Right renal cortex interstitium (tissue), 3 donors: ENCODE measurements around the gene BOLA2B. TPM values are rescaled to one million over a fixed set of nuclear protein-coding genes. Genes with fewer than 3 reads are reported as not detected.
"Not testable (repeated sequence)": the region's sequence is repeated elsewhere in the genome, so short reads cannot be mapped to it uniquely, and the experiment has no call there.

ENCODE experiments used
- DNase-seq, 3 donors: peaks; one replicate each; pipeline ENCODE4 v3.0.0-alpha.2; 2013; ENCODE audit warnings: low read depth in 3 of 3, low spot score in 2 of 3
- polyA plus RNA-seq, 3 donors: library from polyadenylated mRNA; unstranded; fragments of 120-200 nt; gene quantifications; one replicate each; pipeline ENCODE4 v1.2.1, GENCODE V29; 2013; ENCODE audit not compliant: insufficient read length in 3 of 3

BOLA2B gene
- 10 to 100 TPM; 24.1 to 27.7 (median 26.4) TPM for polyA plus RNA-seq

GRCh38 chr16:30193615-30194014, at the start of gene BOLA2B, which contains the start of gene SLX1A:
TSS of gene BOLA2B (minus strand) at chr16:30193666. CDS start at chr16:30193595, 71 bp downstream.
TSS of gene SLX1A (plus strand) at chr16:30193875. CDS start at chr16:30194085, 210 bp downstream.
- DNase-seq: not testable (repeated sequence)

GRCh38 chr16:30217082-30217481, 23.6 kb upstream of the BOLA2B start:
- not testable (repeated sequence) for DNase-seq

DNA sequence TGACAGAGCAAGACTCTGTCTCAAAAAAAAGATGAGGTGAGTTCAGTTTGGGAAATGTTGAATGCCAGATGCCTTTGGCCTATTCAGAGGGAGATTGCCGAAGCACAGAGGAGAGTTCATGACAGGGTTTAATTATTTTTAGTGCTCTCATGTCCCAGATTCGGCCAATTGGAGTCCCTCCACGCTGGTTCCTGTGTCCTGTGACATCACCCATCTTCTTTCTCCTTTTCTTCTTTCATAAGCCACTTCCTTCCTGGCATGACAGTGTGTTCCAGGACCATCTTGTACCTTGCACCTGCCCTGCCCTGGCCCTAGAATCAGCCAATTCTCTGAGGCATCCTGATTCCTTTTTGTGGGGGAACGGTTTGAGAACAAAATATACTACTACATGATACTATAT, 17.9 kb upstream of the BOLA2B start:
- not testable (repeated sequence) for DNase-seq

DNA sequence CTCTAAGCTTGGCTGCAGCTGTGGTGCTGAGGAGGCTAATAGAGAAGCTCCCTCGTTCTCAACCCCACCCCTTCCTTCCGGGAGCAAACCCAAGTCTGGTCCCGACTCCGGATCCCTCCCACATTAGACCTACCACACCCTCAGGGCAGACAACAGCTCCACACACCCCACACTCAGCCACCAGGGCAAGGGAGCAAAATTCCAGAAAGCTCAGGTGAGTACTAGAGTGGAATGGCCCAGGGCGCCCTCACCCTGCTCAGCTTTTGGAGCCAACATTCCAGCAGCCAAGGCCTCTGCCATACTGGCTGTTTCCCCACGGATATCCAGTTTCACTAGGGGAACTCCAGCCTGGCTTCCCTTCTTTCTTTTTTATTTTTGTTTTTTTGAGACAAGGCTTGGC, 15.6 kb upstream of the BOLA2B start:
- DNase-seq: not testable (repeated sequence)

DNA sequence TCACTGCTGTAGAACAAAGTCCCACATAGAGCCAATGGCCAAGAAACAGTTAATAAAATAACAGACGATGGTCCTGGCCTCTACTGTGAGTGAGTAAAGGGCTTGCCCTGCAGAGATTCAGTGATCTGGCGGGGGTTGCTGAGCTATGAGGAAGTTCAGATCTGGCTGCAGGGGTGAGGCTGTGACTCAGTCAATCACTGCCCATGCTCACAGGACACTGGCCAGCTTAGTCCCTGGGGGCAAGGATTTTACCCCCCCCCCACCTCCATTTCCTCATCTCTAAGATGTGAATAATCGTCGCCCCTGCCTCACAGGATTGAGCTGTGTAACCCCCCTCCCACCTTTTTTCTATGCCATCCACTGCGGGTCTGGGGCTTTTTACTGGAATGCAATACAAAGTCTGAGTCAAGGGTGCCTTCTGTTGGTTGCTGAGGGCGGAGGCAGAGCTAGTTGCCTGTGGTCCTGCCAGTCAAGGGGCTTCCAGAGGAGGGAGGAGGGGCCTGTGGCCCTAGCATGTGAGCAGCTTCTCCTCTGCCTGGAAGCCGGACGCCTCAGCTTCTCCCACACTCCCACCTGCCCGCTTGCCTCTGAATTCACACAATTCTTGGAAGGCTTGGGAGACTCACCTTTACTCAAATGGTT, 13.7 kb upstream of the BOLA2B start:
- DNase-seq: not testable (repeated sequence)

- not testable (repeated sequence) for DNase-seq
Measured at GRCh38 chr16:30206252-30206651, 12.8 kb upstream of the BOLA2B start.

DNA sequence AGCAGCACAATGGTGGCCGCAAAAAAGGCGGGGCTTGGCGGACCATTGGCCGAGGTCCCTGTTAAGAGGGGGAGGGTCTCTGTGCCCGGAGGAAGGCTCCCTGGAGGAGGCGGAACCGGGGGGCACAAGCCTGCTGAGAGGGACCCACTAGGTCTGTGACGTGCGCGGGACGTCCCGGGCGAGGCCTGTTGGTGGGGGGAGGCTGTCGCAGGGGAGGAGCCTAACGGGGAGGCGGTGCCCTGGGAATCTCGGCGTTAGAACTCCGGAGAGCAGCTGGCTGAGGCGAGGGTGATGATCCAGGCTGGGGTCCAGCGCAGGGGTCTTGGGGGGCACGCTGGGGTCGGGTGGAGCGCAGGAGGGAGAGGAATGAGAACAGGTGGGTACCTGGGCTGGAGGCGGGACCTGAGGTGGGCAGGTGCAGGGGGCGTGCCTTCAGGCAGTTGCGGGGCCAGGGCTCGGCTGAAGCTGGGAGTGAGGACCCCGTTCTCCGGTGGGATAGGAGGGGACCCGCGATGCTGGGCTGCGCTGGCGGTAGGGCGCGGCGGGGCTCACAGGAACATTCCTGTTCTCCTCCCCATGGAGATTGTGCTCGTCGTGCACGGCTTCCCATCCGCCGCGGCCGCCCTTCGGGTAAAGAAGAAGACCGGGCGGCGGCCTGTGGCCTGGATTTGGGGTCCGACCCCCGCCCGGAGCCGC, 12.2 kb upstream of the BOLA2B start:
- DNase-seq: not testable (repeated sequence)

GRCh38 chr16:30199608-30200343, 6.3 kb upstream of the BOLA2B start:
- not testable (repeated sequence) for DNase-seq

DNA sequence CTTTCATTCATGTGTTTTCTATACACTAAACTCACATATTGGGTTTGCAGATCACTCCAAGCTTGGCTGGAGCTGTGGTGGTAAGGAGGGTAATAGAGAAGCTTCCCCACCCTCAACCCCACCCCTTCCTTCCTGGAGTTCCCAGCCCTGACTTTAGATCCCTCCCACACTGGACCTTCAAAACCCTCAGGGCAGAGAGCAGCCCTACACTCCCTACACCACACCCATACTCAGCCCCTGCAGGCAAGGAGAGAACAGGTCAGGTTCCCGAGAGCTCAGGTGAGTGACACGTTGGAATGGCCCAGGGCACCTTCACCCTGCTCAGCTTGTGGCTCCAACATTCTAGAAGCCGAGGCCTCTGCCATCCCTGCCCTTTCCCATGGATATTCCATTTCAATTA, 5.6 kb upstream of the BOLA2B start, which contains the start of gene SULT1A3:
Gene SULT1A3, plus strand, starts transcription at position 207 of the 400 bp plus-strand sequence. CDS start 1,474 bp downstream, outside the sequence.
- DNase-seq: not testable (repeated sequence)

DNA sequence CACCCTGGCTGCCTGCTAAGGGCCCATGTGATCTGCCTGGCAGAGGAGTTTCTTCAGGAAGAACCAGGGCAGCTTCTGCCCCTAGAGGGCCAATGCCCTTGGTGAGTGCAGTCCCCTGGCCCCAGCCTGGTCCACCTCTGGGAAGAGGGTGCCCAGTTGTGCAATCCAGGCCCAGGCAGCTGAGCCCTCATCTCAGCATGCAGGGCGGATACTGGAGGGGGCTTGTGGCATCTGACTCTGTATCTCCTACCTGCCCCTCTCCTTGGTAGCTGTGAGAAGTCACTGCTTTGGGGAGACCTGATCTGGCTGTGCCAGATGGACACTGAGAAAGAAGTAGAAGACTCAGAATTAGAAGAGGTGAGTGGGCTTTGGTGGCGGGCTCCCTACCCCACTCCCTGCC, 3.5 kb upstream of the BOLA2B start:
- DNase-seq: not testable (repeated sequence)

DNA sequence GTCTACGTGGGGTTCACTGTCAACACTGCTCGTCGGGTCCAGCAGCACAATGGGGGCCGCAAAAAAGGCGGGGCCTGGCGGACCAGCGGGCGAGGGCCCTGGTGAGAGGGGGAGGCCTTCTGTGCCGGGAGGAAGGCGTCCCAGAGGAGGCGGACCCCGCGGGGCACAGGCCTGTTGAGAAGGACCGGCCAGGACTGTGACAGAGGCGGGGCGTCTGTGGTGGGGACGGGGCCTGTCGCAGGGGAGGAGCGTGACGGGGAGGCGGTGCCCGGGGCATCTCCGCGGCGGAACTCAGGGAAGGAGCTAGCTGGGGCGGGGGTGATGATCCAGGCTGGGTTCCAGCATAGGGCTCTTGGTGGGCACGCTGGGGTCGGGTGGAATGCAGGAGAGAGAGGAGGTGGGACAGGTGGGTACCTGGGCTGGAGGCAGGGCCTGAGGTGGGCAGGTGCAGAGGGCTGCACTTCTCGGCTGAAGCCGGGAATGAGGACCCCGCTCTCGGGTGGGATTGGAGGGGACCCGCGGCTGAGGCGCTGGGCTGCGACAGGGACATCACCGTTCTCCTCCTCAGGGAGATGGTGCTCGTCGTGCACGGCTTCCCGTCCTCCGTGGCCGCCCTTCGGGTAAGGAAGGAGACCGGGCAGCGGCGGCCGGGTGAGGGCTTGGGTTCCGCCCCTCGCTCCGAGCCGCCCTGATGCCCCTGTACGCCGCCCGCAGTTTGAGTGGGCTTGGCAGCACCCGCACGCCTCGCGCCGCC, 883 bp upstream of the BOLA2B start:
- not testable (repeated sequence) for DNase-seq

DNA sequence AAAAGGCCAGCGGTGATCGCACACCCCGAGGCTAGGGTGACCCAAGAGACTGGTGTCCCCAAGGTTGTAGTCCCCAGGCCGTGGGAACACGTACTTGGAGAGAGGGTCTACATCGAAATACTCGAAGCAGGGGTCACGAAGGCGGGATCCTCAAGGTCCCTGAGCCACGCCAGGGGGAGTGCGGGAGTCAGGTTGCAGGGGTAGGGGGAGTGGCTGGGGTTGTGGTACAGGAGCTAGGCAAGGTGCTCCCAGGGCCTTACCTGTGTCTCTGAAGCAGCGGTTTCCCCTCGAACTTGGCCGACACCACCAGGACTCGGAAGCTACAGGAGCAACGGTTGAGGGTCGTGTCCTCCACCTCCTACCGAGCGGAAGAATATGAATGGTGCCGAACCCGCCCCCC, 368 bp downstream of the BOLA2B start:
- DNase-seq: not testable (repeated sequence)

- DNase-seq: not testable (repeated sequence)
Measured at GRCh38 chr16:30191158-30191557, 2.3 kb downstream of the BOLA2B start.

DNA sequence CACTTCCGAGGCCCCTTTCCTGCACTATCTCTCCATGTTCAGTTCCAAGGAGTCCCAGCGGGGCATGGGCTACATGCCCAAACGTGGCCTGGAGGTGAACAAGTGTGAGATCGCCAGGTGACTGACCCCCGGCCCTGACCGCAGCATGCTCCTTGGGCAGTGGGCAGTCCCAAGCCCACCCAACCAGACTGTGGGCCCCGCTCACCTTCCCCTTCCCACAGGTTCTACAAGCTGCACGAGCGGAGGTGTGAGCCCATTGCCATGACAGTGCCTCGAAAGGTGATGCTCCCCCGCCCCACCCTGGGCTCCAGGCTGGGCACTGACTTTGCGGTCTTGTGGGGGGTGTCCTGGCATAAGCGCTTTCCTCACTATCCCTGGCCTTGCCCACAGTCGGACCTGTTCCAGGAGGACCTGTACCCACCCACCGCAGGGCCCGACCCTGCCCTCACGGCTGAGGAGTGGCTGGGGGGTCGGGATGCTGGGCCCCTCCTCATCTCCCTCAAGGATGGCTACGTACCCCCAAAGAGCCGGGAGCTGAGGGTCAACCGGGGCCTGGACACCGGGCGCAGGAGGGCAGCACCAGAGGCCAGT, 5.4 kb downstream of the BOLA2B start:
- no peak for DNase-seq

GRCh38 chr16:30187556-30187865, 6.0 kb downstream of the BOLA2B start:
- no peak for DNase-seq

- DNase-seq: no peak
Measured at GRCh38 chr16:30186782-30187555, 6.5 kb downstream of the BOLA2B start.

- DNase-seq: no peak
Measured at GRCh38 chr16:30186444-30186781, 7.1 kb downstream of the BOLA2B start.

DNA sequence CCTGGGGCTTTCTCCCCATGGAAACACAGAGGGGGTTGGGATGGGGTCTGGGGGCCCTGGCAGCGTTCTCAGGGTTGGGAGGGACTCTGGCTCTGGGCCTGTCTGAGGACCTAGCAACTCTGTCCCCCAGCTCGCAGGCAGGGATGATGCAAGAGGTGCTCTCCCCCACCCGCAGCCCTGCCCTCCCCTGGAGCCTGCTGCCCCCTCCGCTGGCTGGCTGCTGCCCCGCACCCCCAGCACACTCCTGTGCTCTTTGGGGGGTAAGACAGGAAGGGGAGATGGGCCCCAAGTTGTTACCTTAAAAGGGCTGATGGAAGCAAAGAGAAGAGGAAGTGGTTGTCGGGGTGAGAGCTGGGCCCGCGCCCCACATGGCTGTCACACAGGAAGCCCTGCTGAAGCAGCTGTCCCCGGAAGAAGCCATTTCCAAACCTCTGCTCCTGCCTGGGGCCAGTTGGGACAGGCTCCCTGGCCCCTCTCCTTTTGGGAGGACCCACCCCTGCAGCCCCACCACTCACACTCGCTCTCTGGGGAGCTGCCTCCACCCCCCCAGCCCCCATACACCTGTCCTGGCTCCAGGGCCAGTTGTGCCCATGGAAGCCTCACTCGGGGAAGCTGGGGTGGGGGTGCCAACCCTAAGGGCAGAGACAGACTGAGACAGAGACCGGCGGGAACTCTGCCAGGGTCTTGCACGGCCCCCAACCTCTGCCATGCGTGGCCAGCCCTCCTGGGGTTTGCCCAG, 7.6 kb downstream of the BOLA2B start:
- no peak for DNase-seq
